Mononuclear cell (primary cell): ENCODE measurements around the gene APBA2. TPM values are rescaled to one million over a fixed set of nuclear protein-coding genes. Genes with fewer than 3 reads are reported as not detected.

Experiments
- H3K27me3 ChIP-seq: 2 replicates; pipeline ENCODE4 v1.6.0; 2011; ENCODE audit warnings: low read length, control low read depth; ENCODE audit not compliant: insufficient read depth
- H3K4me1 ChIP-seq: 2 replicates; pipeline ENCODE4 v1.5.1; 2011; ENCODE audit warnings: mild to moderate bottlenecking, low read length, control low read depth; ENCODE audit not compliant: insufficient read depth
- H3K4me3 ChIP-seq: 2 replicates; pipeline ENCODE4 v1.5.1; 2011; ENCODE audit warnings: mild to moderate bottlenecking, low read length, moderate library complexity
- H3K9me3 ChIP-seq: 2 replicates; pipeline ENCODE4 v1.5.1; 2011; ENCODE audit warnings: low read depth, mild to moderate bottlenecking, control low read depth, low read length
- total RNA-seq: library from RNA; depleted of rRNA; stranded (reverse); fragments of >200 nt; gene quantifications from one replicate; pipeline ENCODE4 v1.2.3, GENCODE V29; 2012

Gene APBA2
- total RNA-seq, 1 donor = 78.6 TPM

DNA sequence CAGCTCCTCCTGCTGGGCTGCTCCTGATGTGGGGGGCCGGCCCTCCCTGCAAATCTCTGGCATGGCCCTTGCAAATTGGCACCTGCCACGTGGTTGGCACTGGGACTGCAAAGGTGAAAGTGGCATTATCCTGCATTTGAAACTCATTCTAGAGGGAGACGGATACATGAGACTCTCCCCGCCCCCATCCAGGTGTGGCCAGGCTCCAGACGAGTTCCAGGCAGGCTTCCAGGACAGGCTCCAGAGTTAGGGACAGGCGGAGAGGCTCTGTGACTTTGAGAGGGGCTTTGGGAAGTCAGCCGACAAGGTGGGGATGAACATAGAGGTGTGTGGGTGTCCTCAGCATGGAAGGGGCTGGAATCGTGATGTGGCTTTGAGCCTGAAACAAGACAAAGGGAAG is 178.5 kb downstream of the APBA2 start:
- Histone ChIP-seq H3K9me3 (no peaks in the 10 kb centered on the region), H3K27me3 (no peaks in the 10 kb centered on the region), H3K4me3 (no peak overlapping the region), H3K4me1 (no peaks in the 10 kb centered on the region)

GRCh38 chr15:29064731-29065130 is 179.0 kb downstream of the APBA2 start:
- Histone ChIP-seq H3K27me3 (no peaks in the 10 kb centered on the region), H3K4me3 (no peak overlapping the region), H3K4me1 (no peaks in the 10 kb centered on the region), H3K9me3 (no peaks in the 10 kb centered on the region)

GRCh38 chr15:29065571-29065970 is 179.8 kb downstream of the APBA2 start:
- H3K27me3 ChIP-seq = no peaks in the 10 kb centered on the region
- H3K4me3 ChIP-seq = no peak overlapping the region
- H3K4me1 ChIP-seq = no peaks in the 10 kb centered on the region
- H3K9me3 ChIP-seq = no peaks in the 10 kb centered on the region

DNA sequence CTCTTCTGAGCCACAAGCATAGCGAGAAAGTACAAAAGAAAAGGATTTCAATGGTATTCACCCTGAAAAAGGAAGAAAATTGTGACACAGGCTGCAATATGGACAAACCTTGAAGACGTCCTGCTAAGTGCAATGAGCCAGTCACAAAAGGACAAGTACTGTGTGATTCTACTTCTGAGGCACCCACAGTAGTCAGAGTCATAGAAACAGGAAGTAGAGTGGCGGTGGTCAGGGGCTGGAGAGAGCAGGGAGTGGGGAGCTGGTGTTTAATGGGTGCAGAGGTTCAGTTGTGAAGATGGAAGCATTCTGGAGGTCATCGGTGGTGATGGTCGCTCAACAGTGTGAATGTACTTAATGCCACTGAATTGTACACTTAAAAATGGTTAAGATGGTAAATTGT is 180.5 kb downstream of the APBA2 start:
- no peak overlapping the region for H3K4me3 ChIP-seq

DNA sequence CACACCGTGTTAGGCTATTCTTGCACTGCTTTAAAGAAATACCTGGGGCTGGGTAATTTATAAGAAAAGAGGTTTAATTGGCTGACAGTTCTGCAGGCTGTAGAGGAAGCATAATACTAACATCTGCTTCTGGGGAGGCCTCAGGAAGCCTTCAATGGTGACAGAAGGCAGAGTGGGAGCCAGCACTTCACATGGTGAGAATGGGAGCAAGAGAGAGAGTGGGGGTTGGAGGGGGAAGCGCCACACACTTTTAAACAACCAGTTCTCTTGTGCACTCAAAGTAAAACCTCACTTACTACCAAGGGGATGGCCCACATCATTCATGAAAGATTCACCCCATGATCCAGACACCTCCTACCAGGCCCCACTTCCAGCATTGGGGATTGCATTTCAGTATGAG is 181.1 kb downstream of the APBA2 start:
- H3K4me3 ChIP-seq = no peak overlapping the region
- H3K4me1 ChIP-seq = no peaks in the 10 kb centered on the region
- no peaks in the 10 kb centered on the region for H3K9me3 ChIP-seq
- H3K27me3 ChIP-seq = no peaks in the 10 kb centered on the region

More for the DNA sequence above, 180.5 kb downstream of the APBA2 start:
- no peaks in the 10 kb centered on the region for H3K27me3 ChIP-seq
- no peaks in the 10 kb centered on the region for H3K4me1 ChIP-seq
- no peaks in the 10 kb centered on the region for H3K9me3 ChIP-seq

DNA sequence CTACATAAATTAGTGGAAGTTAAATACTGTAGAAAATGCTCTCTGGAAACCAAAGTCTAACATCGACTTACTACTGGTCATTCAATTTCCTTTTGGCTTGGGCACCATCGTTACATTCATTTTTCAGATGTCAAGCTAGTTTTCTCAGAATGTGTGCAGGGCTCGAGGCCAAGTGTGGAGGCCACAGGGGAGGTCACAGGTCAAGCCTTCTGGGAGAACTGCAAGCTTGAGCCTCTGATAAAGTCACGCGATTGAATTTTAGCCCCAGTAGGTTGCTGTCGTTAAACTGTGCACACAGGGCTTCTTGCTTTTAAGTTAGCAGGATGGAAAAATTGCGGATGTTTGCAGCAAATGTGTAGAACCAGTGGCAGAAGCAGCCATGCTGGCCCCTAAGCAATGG is 182.2 kb downstream of the APBA2 start:
- Histone ChIP-seq H3K4me1 (no peaks in the 10 kb centered on the region), H3K4me3 (no peak overlapping the region), H3K9me3 (no peaks in the 10 kb centered on the region), H3K27me3 (no peaks in the 10 kb centered on the region)

DNA sequence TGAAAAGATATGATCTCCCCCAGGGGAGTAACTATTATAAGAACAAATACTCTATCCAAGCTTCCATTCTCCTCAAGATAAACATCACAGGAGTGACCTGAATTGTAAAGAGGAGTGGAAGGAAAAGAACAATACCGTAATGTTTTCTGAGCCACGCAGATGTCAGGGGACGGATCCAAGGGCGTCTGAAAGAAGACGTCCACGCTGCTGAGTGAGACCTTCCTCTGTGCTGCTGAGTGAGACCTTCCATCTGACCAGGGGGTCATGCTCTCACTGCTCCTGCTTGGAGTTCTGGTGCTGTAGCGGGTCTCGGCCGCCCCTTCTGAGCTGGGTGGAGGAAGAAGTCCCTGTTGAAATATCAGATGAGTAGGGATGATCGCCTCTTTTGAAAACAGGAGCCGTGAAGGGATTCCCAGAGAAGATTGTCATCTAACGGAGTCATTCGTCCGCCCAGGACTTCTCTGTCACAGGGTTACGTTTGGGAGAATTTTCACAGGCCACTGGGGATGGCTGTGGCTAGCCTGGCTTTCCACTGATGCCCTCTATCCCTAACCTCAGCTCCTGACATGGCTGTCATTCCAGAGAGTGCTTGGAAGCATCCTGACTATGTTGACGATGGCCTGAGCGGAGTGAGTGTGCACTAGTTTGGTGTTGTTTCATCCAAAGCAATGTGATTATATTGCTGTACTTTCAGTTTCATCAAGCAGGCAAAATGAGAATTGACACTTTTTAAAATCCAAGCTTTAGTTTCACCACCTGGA is 184.9 kb downstream of the APBA2 start:
- H3K4me1 ChIP-seq = no peaks in the 10 kb centered on the region
- H3K27me3 ChIP-seq = no peaks in the 10 kb centered on the region
- no peaks in the 10 kb centered on the region for H3K9me3 ChIP-seq
- no peak overlapping the region for H3K4me3 ChIP-seq

DNA sequence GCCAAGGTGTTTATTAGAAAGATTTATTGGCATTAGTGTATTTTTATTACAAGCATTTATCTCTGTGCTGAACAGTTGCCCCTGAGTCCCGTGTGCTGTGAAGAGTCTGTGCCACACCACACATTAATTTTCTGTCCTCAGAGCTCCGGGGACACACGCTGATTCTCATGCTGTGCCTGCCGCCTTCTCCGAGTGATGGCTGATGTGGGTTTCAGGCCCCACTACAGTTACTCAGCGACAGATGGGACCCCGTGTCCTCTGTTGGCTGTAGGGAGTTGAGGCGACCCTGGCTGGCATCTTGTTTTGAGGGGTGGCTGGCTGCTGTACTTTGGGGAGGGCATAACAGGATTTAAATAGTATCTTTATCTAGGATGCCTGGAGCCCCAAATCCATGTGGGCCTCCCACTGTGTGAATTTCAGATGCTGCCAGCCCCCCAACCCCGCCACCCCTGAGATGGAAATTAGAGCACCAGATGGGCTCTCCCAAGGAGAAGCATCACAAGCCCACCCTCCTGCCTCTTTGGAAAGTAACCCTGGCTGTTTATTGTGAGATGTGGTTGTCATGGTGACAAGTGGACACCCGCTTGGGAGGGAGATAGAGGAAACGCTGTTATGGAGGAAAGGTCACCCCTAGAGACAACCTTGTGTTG is 185.6 kb downstream of the APBA2 start:
- H3K4me3 ChIP-seq = no peak overlapping the region

GRCh38 chr15:29071882-29072273 is 186.1 kb downstream of the APBA2 start:
- H3K4me1 ChIP-seq = no peaks in the 10 kb centered on the region
- H3K27me3 ChIP-seq = no peaks in the 10 kb centered on the region
- no peak overlapping the region for H3K4me3 ChIP-seq
- no peaks in the 10 kb centered on the region for H3K9me3 ChIP-seq

More for the DNA sequence above, 185.6 kb downstream of the APBA2 start:
- Histone ChIP-seq H3K27me3 (no peaks in the 10 kb centered on the region), H3K9me3 (no peaks in the 10 kb centered on the region), H3K4me1 (no peaks in the 10 kb centered on the region)

- Histone ChIP-seq H3K9me3 (no peaks in the 10 kb centered on the region), H3K4me3 (no peak overlapping the region), H3K4me1 (no peaks in the 10 kb centered on the region), H3K27me3 (no peaks in the 10 kb centered on the region)
Observed at GRCh38 chr15:29072444-29072843, 186.7 kb downstream of the APBA2 start.

DNA sequence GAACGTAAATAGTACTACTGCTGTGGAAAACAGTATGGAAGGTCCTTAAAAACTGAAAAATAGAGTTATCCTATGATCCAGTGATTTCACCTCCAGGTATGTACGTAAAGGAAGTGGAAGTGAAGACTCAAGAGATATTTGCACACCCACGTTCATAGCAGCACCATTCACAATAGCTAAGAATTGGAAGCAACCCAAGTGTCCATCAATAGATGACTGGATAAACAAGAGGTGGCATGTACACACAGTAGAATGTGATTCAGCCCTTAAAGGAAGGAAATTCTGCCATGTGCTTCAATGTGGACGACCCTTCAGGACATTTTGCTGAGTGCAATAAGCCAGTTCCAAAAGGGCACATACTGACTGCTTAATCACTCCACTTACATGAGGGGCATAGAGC is 188.3 kb downstream of the APBA2 start:
- H3K4me1 ChIP-seq = no peaks in the 10 kb centered on the region
- H3K27me3 ChIP-seq = no peaks in the 10 kb centered on the region
- H3K9me3 ChIP-seq = no peaks in the 10 kb centered on the region
- no peak overlapping the region for H3K4me3 ChIP-seq

DNA sequence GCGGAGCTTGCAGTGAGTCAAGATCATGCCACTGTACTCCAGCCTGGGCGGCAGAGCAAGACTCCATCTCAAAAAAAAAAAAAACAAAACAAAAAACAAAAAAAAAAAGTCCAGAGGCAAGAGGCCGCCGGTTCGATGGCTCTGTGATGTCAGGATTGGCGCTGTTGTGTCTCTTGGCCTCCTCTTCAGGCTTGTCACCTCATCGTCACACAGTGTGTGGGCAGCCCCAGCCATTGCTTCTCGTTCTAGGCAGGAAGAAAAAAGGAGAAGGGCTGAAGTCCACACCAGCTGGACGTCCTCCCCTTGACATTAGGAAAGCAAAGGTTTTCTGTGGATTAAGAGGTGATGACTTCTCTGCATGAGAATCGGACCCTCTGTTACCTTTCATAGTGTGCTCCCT is 192.8 kb downstream of the APBA2 start:
- H3K4me1 ChIP-seq = no peaks in the 10 kb centered on the region
- H3K4me3 ChIP-seq = no peak overlapping the region
- H3K9me3 ChIP-seq = no peaks in the 10 kb centered on the region
- H3K27me3 ChIP-seq = no peaks in the 10 kb centered on the region

GRCh38 chr15:29079479-29079878 is 193.7 kb downstream of the APBA2 start:
- no peak overlapping the region for H3K4me3 ChIP-seq
- no peaks in the 10 kb centered on the region for H3K27me3 ChIP-seq
- no peaks in the 10 kb centered on the region for H3K4me1 ChIP-seq
- no peaks in the 10 kb centered on the region for H3K9me3 ChIP-seq

- Histone ChIP-seq H3K9me3 (no peaks in the 10 kb centered on the region), H3K4me3 (no peak overlapping the region), H3K4me1 (no peaks in the 10 kb centered on the region), H3K27me3 (no peaks in the 10 kb centered on the region)
Observed at GRCh38 chr15:29081781-29082180, 196.0 kb downstream of the APBA2 start.

DNA sequence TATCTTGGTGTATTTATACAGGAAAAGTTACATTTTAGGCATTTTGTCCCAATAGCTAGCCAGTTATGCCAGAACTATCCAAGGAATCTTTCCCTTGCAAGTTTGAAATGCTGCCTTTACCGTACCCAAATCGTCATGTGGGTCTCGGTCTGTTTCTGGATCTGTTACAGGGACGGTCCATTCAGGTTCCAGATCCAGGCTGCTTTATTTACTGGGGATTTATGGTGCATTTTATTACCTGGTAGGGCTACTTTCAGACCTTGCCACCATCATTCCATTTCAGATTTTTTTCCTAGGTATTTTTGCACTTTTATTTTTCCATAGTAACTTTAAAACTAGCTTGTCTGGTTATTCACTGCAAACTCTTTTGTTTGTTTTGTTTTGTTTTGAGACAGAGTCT is 197.4 kb downstream of the APBA2 start:
- H3K4me1 ChIP-seq = no peaks in the 10 kb centered on the region
- no peaks in the 10 kb centered on the region for H3K9me3 ChIP-seq
- no peaks in the 10 kb centered on the region for H3K27me3 ChIP-seq
- H3K4me3 ChIP-seq = no peak overlapping the region

GRCh38 chr15:29083858-29084257 is 198.1 kb downstream of the APBA2 start:
- H3K4me1 ChIP-seq = no peaks in the 10 kb centered on the region
- no peaks in the 10 kb centered on the region for H3K9me3 ChIP-seq

More at GRCh38 chr15:29083858-29084257, 198.1 kb downstream of the APBA2 start:
- Histone ChIP-seq H3K27me3 (no peaks in the 10 kb centered on the region), H3K4me3 (no peak overlapping the region)
